ENCODE data around the gene MAD1L1. TPM values are rescaled to one million over a fixed set of nuclear protein-coding genes. Genes with fewer than 3 reads are reported as not detected.
"Not testable (repeated sequence)": the region's sequence is repeated elsewhere in the genome, so short reads cannot be mapped to it uniquely, and the experiment has no call there.

MAD1L1 gene
- total RNA-seq, 1 donor = 57.9 TPM

DNA sequence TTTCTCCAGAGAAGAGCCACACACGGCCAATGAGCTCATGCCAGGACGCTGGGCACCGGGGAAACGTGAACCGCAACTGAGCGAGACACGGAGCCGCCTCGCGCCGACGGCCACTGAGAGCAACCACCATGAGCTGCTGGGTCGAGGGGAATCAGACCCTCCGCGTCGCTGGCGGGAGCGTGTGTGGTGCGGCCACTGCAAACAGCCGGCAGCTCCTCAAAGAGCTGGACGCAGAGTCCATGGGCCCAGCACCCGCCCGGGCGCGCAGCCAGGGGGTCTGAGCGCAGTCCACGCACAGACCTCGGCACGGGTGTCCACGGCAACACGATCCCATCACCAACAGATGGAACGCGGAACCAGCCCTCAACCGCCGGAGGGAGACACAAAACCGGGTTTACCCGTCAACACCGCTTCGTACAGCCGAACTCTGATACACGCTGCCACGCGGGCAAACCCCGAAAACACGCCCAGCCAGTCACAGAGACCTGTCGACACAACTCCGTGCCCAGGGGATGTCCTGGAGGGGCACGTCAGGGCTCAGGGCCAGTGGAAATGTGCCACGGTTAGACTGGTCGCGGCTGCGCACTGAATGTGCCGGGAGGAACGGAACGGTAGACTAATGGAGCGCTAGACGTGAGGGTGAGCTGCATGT is 415.6 kb downstream of the MAD1L1 start:
- DNase-seq (ENCODE audit: low read depth in 2 of 3, low spot score in 2 of 3) = no peak

DNA sequence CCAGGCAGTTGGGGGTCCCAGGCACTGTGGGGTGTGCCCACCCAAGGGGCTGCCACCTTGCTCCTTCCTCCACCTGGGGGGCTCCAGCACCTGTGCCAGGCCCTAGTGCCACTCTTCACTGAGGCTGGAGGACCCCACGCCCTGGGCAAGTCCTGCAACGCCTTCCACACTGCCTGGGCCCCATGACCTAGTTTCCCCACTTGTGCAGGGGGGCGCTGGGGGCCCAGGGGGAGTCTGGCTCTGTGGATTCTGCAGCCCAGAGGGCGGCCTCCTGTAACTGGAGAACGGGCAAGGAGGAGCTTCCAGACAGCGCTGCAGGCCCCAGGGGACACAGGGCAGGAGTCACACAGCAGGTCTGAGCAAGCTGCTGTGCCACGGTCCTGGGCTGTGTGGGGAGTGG is 416.3 kb downstream of the MAD1L1 start:
- not testable (repeated sequence) for DNase-seq (ENCODE audit: low read depth in 2 of 3, low spot score in 2 of 3)

DNA sequence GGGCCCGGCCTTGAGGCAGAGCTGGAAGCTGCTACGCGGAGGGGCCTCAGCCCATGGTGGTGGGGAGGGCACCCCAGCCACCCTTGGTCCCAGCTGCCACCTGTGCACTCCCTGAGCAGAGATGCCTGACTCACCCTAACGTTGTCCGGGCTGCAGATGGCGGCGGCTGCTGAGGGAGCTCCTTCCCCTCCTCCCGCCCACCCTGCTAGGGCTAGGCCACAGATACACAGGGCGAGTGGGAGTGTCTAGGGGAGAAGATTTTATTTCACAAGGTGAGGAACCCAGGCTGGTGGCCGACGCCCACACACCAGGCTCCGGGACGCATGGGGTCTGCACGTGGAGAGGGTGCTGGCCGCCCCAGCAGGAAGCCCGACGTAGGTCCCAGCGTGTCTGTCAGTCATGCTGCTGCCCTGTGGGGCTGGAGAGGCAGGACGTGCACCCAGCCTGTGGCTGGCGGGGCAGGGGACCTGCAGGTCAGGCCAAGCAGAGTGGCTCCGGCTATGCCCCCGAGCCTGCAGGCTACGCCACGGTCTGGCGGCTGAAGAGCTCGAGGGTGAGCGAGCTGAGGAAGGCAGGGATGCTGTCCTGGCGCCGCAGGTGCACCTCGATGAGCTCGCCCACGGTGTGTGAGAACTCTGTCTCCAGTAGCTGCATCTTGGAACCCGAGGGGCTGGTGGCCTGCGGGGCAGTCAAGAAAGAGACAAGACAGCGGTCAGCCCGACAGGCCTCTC is 417.0 kb downstream of the MAD1L1 start:
- DNase-seq (ENCODE audit: low read depth in 2 of 3, low spot score in 2 of 3) = peak in 1 of 3 donors; percentile 47

DNA sequence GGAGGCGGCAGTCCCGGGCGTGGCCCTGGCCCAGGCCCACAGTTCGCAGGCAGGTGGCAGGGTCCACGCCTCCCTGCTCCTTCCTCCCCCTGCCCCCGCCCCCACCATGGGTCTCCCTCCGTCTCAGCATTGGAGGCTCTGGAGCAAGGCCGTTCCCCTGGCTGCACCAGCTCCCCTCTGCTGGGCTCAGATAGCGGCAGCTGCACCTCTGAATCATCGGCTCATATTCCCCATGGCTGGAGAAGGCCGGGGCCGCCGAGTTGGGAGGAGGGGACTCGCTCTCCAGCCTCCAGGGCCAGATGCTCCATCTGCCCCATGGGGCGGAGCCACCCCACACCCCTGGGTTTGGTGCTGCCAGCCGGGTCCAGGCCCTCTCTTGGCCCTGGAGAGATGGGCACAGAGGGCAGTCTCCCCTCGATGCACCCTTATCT is 417.7 kb downstream of the MAD1L1 start:
- no peak for DNase-seq (ENCODE audit: low read depth in 2 of 3, low spot score in 2 of 3)

DNA sequence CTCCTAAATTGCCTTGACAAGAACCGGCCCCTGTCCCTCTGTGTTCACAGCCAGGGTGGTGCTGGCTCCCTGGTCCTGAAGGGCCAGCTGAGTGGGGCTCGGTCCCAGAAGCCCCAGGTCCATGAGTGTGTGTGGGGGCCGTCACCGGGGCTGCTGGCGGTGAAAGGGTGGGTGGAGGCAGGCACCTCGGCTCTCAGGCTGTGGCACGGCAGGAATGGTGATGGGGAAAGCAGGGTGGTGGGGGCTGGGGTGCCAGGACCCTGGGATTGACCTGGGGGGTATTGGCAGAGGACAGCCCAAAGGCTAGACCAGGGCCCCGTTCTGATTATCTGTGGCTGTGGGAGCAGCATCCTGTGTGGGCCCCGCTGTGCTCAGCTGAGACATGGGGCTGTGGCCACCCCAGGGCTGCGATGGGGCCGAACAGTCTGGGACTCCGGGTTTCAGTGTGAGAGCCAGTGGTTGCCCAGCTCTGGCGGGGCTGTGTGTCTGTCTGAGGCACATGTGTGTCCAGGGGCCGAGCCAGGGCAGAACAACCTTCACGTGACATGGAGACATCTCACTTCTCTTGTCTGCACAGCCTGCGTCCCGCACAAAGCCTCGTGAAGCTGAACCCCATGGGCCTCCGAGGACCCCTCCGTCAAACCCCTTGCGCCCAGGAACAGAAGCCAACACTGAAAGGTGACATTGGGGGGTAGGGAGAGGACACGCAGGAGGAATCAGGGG is 418.5 kb downstream of the MAD1L1 start:
- no peak for DNase-seq (ENCODE audit: low read depth in 2 of 3, low spot score in 2 of 3)

DNA sequence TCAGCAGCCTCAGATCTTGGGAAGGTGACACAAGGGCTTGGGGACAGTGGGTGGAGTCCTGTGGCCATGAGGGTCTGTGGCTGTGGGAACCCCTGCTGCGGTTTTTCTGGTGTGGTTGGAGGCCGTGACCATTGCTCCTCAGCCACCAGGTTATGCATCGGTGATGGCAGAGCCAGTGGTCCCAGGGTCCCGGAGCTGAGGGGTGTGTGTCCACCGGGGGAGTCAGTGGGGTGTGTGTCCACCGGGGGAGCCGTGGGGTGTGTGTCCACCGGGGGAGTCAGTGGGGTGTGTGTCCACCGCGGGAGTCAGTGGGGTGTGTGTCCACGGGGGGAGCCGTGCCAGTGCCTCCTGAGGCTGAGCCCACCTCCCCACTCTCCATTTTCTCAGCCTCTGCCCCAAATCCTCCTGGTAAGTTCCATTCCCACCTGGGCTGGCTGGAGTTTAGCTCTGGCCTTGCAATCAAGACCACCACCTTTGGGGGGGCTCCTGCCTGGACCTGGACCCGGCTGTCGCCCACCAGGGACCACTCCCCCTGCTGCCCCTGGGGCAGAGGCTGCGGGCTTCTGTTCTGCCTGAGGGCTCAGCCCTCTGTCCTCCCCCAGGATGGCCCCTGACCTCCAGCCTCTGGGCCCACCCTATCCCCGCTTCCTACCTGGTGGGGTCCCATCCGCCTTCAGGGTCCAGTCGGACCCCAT is 419.2 kb downstream of the MAD1L1 start:
- no peak for DNase-seq (ENCODE audit: low read depth in 2 of 3, low spot score in 2 of 3)

DNA sequence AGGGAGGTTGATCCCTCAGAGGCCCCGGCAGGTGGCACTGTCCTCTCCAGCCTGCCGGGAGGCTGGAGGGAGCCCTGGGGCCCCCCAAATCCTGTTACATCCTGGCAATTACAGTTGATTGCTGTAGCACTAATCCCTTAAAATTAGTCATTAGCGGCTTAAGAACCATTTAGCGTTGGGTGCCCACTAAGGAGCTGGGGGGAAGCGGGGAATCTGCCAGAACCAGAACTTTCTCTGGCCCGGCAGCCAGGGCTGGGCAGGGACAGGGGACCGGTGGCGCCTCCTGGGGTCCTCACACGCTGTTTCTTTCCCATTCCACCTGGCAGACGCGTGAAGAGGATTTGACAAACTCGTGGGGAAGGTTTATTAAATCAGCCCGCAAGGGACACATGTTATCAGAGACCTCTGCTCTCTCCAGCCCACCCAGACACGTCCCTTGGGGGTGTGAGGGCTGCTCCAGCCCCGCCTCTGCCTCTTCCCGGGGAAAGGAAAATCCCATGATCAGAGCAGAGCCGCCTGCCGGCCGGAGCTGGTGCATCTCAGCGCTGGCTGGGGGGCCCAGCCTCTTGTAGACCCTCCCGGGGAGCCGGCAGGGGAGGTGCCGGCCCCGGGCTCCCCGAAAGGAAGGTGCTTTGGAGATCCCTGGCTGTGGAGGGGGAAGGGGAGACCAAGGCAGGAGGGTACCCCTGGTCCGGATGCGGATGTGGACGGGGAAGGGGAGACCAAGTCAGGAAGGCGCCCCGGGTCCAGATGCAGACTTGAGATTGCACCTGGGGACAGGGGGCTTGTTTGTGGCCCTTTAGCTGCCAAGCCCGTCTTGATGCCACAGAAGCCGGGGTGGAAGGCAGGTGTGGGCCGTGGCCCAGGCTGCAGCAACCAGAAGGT is 420.0 kb downstream of the MAD1L1 start:
- no peak for DNase-seq (ENCODE audit: low read depth in 2 of 3, low spot score in 2 of 3)

DNA sequence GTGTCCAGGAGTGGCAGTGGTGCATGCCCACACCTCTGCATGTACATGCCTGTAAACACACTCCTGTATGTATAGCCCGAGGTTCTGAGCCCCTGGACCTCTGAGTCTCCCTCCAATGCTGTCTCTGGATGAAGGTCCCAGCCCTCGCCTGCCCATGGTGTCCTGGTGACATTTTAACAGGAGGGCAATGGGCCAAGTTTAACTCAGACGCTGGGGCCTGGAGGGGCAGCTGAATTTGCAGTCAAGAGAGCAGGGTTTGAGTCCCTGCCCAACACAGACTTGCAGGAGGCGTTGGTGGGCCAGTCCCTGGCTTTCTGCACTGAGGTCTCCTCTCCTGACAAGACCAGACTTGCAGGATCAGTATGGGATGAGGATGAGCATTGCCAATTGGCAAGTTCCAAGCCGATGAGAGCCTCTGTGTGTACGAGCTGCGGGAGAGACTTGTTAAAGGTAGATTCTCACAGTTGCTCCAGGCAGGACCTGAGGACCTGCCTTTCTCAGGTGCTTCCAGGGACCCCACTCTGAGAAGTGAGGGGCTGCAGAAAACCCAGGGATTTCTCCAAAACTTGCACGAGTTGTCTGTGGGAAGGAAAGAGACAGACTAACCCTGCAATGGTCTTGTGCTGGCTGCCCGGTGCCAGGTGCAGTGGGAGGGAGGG is 420.8 kb downstream of the MAD1L1 start:
- no peak for DNase-seq (ENCODE audit: low read depth in 2 of 3, low spot score in 2 of 3)

DNA sequence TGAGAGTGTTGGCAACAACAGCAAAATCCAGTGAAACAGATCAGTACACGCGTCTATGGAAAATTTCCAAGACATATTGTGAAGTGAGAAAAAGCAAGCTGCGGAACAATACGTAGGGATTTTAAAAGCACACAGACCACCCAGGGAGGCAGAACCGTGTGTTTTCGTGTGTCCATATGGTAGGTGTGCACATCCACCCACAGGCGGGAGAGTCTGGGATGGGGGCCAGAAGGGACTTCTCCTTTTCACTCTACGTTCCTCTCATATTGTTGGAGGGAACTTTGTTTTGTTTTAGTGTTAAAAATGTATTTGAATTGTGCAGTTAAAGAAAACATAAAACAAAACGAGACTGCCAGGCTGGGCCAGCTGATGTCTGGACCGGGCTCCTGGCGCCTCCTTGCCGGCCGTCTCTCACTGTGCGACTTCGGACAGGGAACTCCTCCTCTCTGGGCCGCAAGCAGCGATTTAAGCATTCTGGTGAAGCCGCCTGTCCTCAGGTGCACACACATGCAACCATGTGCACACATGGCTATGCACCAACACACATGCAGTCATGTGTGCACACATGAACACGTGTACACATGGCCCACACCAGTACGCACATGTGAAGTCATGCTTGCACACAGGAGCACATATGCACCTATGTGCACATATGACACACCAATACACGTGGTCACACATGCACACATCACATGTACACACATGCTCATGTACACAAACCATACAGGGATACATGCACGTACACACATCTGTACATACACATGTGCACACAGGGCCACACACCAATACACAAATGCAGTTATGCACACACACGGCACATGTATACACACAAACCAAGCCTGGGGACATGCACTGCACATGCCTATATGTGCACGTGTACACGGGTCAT is 421.5 kb downstream of the MAD1L1 start:
- DNase-seq (ENCODE audit: low read depth in 2 of 3, low spot score in 2 of 3) = peak in 2 of 3 donors; percentile 28 to 69

DNA sequence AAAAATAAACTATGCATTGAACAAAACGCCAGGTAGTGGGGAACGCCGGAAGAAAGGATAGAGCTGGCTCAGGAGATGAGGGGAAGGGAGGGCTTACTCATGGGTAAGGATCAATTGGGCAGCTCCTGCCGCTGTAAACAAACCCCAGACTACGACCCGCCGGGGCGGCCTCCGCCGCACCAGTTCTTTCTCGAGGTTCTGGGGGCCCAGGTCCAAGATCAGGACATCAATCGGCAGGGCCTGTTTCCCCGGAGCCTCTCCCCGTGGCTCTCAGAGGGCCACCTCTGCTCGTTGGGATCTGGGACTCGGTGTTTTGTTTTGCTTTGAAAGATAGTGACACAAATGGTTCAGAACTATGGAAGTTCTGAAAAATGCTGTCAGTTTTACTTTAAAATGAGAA is 422.2 kb downstream of the MAD1L1 start:
- no peak for DNase-seq (ENCODE audit: low read depth in 2 of 3, low spot score in 2 of 3)

DNA sequence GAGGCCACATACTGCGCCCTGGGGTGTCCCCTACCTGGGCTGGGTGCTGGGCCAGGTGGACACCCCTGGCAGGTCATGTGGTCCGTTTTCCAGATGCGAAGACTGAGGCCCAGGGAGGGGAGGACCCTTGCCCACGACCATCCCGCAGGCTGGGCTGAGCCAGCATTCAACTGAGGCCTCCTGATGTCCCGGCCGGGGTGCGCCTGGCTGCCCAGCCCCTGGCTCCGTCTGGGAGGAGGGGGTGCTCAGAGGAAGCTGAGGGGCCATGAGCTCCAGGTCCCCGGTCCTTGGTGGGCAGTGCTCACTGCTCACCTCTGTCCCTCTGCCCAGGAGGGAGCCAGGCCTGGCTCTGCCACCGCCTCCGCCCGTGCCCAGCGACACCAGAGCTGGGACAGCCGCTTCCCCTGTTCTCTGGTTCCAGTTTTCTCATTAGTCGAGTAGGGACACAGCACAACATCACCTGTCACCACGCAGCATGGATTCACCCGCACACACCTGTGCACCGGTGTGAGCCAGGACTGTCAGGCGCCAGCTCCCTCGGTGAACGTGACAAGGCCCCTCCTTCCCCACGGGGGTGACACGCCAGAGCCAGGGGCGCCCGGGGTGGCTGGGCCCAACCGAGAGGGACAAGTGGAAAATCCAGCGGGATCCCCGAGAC is 423.0 kb downstream of the MAD1L1 start:
- no peak for DNase-seq (ENCODE audit: low read depth in 2 of 3, low spot score in 2 of 3)

DNA sequence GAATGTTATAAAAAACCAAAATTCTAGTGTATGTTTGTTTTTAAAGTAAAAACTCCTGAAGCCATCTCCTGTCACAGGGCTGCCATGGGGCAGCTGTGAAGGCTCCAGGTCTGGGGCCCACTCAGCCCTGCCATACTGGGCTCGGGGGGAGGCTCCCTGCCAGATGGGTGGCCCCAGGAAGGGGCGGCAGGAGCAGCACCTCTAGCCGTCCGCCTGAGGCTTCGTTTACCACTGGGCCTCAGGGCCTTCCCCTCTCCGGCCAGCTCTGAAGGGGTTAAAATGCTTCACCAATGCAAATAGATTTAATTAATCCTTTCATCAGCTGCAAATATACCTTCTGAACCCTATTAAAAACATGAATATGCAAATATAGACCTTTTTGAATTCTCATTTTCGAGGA is 423.7 kb downstream of the MAD1L1 start:
- no peak for DNase-seq (ENCODE audit: low read depth in 2 of 3, low spot score in 2 of 3)

DNA sequence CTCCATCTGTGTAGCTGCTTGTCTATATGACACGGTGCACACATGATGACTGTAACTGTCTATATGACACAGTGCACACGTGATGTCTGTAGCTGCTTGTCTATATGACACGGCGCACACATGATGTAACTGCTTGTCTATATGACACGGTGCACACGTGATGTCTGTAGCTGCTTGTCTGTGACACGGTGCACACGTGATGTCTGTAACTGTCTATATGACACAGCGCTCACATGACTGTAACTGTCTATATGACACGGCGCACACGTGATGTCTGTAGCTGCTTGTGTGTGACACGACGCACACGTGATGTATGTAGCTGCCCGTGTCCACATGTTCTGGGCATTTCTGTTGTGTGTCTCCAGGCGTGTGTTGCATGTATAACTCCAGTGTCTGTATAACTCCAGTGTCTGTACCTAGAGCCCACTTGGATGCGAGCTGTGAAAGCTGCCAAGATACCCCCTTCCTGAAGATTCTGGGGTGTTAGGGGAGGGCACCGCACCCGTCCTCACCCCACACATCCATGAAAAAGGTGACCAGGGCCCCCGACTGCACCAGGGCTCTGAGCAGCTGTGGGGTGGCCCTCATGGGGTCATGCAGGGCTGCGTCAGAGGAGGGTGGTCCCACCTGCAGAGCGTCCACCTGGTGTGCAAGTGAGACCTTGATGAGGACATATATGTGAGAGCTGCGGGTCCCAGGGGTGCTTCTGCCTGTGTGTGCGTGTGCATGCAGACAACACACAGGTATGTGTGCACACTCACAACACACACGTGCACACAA is 424.7 kb downstream of the MAD1L1 start:
- DNase-seq (ENCODE audit: low read depth in 2 of 3, low spot score in 2 of 3) = no peak

DNA sequence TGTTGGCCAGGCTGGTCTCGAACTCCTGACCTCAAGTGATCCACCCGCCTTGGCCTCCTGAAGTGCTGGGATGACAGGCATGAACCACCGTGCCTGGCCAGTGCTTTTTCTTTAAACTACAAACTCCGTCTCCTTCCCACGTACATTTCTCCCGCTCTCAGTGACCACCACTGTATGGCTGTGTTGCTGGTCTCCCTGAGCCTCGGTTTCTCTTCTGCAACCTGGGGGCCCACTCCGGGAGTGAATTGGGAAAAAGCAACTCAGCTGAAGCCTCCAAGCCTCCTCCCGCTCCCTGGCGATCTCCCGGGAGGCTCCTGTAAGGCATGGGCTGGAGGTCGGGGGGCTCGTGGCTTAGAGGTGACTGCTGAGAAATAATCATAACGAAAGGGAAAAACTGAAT is 426.4 kb downstream of the MAD1L1 start:
- DNase-seq (ENCODE audit: low read depth in 2 of 3, low spot score in 2 of 3) = no peak

DNA sequence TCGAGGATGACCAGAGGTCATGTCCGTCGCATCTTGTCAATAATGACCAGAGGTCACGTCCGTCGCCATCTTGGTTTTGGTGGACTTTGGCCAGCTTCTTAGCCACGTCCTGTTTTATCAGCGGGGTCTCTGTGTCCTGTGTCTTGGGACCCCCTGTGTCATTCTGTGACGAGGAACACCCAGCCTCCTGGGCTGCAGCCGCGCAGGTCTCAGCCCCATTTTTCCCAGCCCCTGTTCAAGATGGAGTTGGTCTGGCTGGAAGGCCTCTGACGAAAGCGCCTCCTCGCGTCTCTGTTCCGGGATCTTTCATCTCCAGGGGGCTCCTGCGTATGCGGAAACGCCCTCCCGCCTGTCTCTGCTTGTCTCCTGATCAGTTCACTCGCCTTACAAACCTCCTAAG is 428.4 kb downstream of the MAD1L1 start:
- no peak for DNase-seq (ENCODE audit: low read depth in 2 of 3, low spot score in 2 of 3)

DNA sequence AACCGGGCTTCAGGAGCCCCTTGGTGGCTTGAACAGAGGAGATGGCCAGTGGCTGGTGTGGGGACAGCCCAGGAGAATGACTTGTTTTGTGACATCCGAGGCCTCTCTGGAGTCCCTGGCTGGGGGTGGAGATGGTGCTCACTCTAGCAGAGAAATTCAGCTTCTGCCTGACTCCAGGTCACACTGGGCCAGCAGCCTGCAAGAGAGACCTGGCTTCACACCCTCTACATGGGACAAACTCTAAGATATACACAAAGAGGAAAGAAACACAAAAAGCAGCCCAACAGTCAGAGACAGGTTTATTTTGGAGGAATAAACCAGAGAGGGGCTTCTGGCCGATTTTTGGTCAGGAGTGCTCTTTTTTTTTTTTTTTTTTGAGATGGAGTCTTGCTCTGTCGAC is 429.8 kb downstream of the MAD1L1 start:
- no peak for DNase-seq (ENCODE audit: low read depth in 2 of 3, low spot score in 2 of 3)

DNA sequence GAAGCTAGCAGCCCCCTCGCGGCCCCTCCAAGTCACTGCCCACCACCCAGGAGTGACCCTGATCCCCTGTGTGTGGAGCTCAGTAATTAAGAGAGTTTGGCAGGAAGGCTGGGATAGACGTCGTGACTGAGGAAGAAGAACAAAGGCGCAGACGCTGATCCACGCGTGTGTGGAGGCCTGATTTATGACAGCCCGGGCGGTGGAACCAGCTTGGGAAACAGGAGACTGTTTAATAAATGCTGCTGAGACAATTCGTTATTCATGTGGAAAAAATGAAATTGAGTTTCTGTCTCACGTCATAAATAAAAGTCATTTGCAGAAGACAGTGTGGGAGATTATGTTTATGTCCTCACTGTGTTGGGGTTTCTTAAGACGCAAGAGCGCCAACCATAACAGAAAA is 431.8 kb downstream of the MAD1L1 start:
- no peak for DNase-seq (ENCODE audit: low read depth in 2 of 3, low spot score in 2 of 3)

Data from hematopoietic multipotent progenitor cell (in vitro differentiated cells).